Stimulated activated CD4-positive, alpha-beta T cell treated with anti-CD3 and anti-CD28 coated beads, Interleukin-12 subunit alpha, Interleukin-12 subunit beta, amount 100 ng/mL, for 48 hours (primary cell): Measurements from ENCODE around the gene CEBPA.

Experiments
- DNase-seq, 3 donors: peaks; one replicate each; pipeline ENCODE4 v3.0.0-alpha.2; 2020; ENCODE audit warnings: low read depth in 2 of 3, low spot score in 1 of 3

CEBPA gene

DNA sequence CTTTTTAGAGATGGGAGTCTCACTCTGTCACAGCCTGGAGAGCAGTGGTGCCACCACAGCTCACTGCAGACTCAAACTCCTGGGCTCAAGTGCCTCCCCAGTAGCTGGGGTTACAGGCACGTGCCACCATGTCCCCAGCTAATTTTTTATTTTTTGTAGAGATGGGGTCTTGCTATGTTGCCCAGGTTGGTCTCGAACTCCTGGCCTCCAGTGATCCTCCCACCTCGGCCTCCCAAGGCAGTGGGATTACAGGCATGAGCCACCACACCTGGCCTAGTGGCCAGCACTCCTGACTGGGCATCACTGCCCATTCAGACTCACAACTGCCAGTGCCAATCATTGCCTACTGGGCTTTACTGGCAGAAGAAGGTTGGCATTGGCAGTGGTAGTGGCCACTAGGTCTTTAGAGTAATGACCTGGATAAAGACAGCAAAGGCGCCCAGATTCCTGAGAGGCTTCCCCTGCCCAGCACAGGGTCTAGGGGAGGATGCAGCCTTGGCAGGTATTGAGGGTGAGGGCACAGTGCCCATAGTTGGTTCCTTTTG lies 49.8 kb downstream of the CEBPA start:
- no peak for DNase-seq

DNA sequence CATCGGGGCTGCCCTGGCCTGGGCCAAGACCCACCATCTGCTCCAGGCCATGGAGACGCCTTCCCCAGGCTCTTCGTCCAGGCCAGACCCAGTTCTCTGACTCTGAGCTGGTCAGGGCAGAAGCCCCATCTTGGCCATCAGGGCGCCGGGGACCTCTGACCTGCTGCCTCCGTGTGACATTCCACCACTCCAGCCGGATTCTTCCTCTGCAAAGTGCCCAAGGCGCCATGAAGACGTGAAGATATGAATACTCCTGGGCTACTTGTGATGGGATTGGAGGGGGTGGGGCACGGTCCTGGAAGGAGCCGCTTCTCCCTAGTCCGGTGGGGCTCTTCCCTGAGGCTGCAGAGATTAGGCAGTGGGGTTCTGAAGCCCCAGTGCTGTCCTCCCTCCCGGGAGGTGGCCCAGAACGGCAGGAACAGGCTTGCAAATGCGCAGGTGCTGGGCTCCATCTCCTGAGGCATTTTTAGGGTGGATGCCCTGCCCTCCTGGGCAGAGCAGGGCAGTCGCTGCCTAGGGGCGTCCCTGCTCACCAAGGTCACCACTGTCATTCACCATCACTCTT lies 50.7 kb downstream of the CEBPA start:
- DNase-seq = no peak

DNA sequence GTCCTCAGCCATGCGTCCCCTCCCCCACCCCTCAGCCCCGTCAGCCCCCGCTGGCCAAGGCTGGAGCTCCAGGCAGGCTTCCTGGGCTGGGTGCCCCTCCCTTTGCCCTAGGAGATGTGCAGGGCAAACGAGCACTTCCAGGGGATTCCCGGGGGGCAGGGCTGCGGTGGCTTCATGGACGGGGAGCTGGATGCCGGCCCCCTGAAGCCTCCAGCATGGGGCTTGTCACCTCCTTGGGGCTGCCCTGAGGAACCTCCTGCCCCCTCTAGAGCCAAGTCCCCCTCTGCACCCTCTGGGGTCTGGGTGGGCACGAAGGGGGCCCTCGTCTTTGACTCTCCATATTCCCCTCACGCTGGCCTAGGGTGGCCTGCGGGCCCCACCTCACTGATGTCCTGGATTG lies 51.3 kb downstream of the CEBPA start:
- DNase-seq = no peak

GRCh38 chr19:33250500-33250899 lies 51.8 kb downstream of the CEBPA start:
- no peak for DNase-seq
